ENCODE measurements around the gene REXO4.

GRCh38 chr9:133453651-133454050, 35.8 kb upstream of the REXO4 start:
- TF ChIP-seq CTCF (IDR thresholded peaks at IDR 0.05; ENCODE audit: insufficient read depth, low read depth, low read length) (no peak), EZH2 (IDR thresholded peaks at IDR 0.05; ENCODE audit: insufficient read depth, low read length) (no peak)

Data from astrocyte (in vitro differentiated cells and primary cell).